HCT116 (cell line): ENCODE data around the gene NF2. TPM values are rescaled to one million over a fixed set of nuclear protein-coding genes. Genes with fewer than 3 reads are reported as not detected.

Experiments
- ATAC-seq: fragments of 200-7000 bp; cut with Tn5 transposase; 2 replicates; pipeline ENCODE4 v1.9.1; 2020; ENCODE audit warnings: mild to moderate bottlenecking, moderate library complexity
- BruUV-seq: library from RNA; stranded (reverse); fragments of 400-500 nt; replicated peaks from 2 replicates; lab custom pipeline; 2021; lab: Mats Ljungman, UMichigan
- CTCF ChIA-PET: fragments of 300-600 bp; sonication (Branson Sonifier 250); formaldehyde crosslinking; loops from one replicate; lab custom pipeline; 2021; ENCODE audit warnings: antibody characterized with exemption; lab: Charles Lee
- POLR2A ChIA-PET: fragments of 300-600, 350-600 bp; sonication (Branson Sonifier 250); formaldehyde crosslinking; loops from one replicate; lab custom pipeline; 2021; ENCODE audit warnings: antibody characterized with exemption; lab: Charles Lee
- RAD21 ChIA-PET, 2 experiments: fragments of 300-600 bp; sonication (Branson Sonifier 250); formaldehyde crosslinking; loops; one replicate each; lab custom pipeline; 2023; ENCODE audit warnings: low total read pairs in 2 of 2; ENCODE audit not compliant: uncharacterized antibody in 2 of 2, unreplicated experiment in 2 of 2, low non-redundant PET in 1 of 2; lab: Charles Lee
- DNase-seq: peaks from one replicate; pipeline ENCODE4 v3.0.0-alpha.2; 2010; ENCODE audit warnings: low read depth, low spot score
- H2AFZ ChIP-seq: fragments of 200-600 bp; shearing (Covaris generic), sonication (generic); 2 replicates; pipeline ENCODE4 v1.6.1; 2017; ENCODE audit warnings: low read depth, mixed run types, mixed read lengths, antibody characterized with exemption, low read length; ENCODE audit not compliant: poor library complexity, severe bottlenecking
- H3K27ac ChIP-seq: 2 replicates; pipeline ENCODE4 v1.5.1; 2012; ENCODE audit warnings: low read depth, low read length
- H3K27me3 ChIP-seq: fragments of 200-600 bp; sonication (generic); 2 replicates; pipeline ENCODE4 v1.6.1; 2016; ENCODE audit warnings: mixed run types, low read length, mixed read lengths; ENCODE audit not compliant: insufficient read depth
- H3K36me3 ChIP-seq, 2 experiments: fragments of 200-500 bp in 1 of 2; fragments of 200-600 bp in 1 of 2; sonication (Bioruptor generic) in 1 of 2; sonication (generic) in 1 of 2; 2 replicates each; pipeline versions ENCODE4 v1.5.1 to v1.6.1; 2014 to 2016; ENCODE audit warnings: low read length in 2 of 2, inconsistent platforms in 1 of 2, mixed read lengths in 1 of 2, mixed run types in 1 of 2; ENCODE audit not compliant: insufficient read depth in 2 of 2, control insufficient read depth in 1 of 2
- H3K4me1 ChIP-seq, 2 experiments: fragments of 200-600 bp in 1 of 2; sonication (generic) in 1 of 2; 2 replicates each; pipeline versions ENCODE4 v1.5.1 to v1.6.1; 2012 to 2017; ENCODE audit warnings: low read length in 2 of 2, inconsistent platforms in 1 of 2, mild to moderate bottlenecking in 1 of 2, mixed read lengths in 1 of 2, mixed run types in 1 of 2, moderate library complexity in 1 of 2; ENCODE audit not compliant: insufficient read depth in 2 of 2, control insufficient read depth in 1 of 2
- H3K4me2 ChIP-seq: fragments of 200-600 bp; sonication (generic); 2 replicates; pipeline ENCODE4 v1.6.1; 2017; ENCODE audit warnings: mixed run types, low read length, mixed read lengths
- H3K4me3 ChIP-seq, 2 experiments: fragments of 200-600 bp in 1 of 2; sonication (generic) in 1 of 2; replicated peaks in 1 of 2; 2 replicates each; pipeline ENCODE4 v1.5.1; 2011 to 2016; ENCODE audit warnings: low read length in 2 of 2, control low read depth in 1 of 2, low read depth in 1 of 2, mild to moderate bottlenecking in 1 of 2, mixed read lengths in 1 of 2, mixed run types in 1 of 2
- H3K79me2 ChIP-seq: fragments of 200-600 bp; sonication (generic); 2 replicates; pipeline ENCODE4 v1.6.1; 2017; ENCODE audit warnings: mild to moderate bottlenecking, mixed run types, low read length, moderate library complexity, mixed read lengths; ENCODE audit not compliant: insufficient read depth
- H3K9ac ChIP-seq: fragments of 200-600 bp; sonication (generic); 2 replicates; pipeline ENCODE4 v1.6.1; 2016; ENCODE audit warnings: low read length, mixed read lengths
- H3K9me2 ChIP-seq: fragments of 200-600 bp; sonication (generic), shearing (Covaris generic); 2 replicates; pipeline ENCODE4 v1.6.1; 2017; ENCODE audit warnings: mixed run types, mild to moderate bottlenecking, moderate library complexity; ENCODE audit not compliant: insufficient read depth
- H3K9me3 ChIP-seq, 2 experiments: fragments of 200-500 bp in 1 of 2; fragments of 200-600 bp in 1 of 2; sonication (Bioruptor generic) in 1 of 2; sonication (generic) in 1 of 2; 2 replicates each; pipeline ENCODE4 v1.6.1; 2014 to 2017; ENCODE audit warnings: low read length in 2 of 2, mixed read lengths in 2 of 2, inconsistent platforms in 1 of 2, low read depth in 1 of 2, mild to moderate bottlenecking in 1 of 2, mixed run types in 1 of 2, moderate library complexity in 1 of 2; ENCODE audit not compliant: control insufficient read depth in 1 of 2, insufficient read depth in 1 of 2
- H4K20me1 ChIP-seq: fragments of 200-600 bp; sonication (generic), shearing (Covaris generic); 2 replicates; pipeline ENCODE4 v1.6.1; 2017; ENCODE audit warnings: mixed run types, mild to moderate bottlenecking, moderate library complexity; ENCODE audit not compliant: insufficient read depth
- CEBPB ChIP-seq: IDR thresholded peaks from 2 replicates; pipeline ENCODE4 v1.6.1; 2012; ENCODE audit warnings: low read depth
- EZH2phosphoT487 ChIP-seq: fragments of 200-600 bp; IDR thresholded peaks from 2 replicates; pipeline ENCODE4 v1.6.1; 2018; ENCODE audit warnings: antibody characterized with exemption, borderline replicate concordance
- FOSL1 ChIP-seq: IDR thresholded peaks from 2 replicates; pipeline ENCODE4 v1.6.1; 2012; ENCODE audit warnings: low read depth
- POLR2AphosphoS5 ChIP-seq: IDR thresholded peaks from 2 replicates; pipeline ENCODE4 v1.6.1; 2011; ENCODE audit warnings: mild to moderate bottlenecking, low read depth, low read length, moderate library complexity
- SP1 ChIP-seq: IDR thresholded peaks from 2 replicates; pipeline ENCODE4 v1.6.1; 2012; ENCODE audit warnings: low read depth
- SRF ChIP-seq: IDR thresholded peaks from 2 replicates; pipeline ENCODE4 v1.6.1; 2012; ENCODE audit warnings: low read depth
- ZFX ChIP-seq: fragments of 450-650 bp; IDR thresholded peaks from 2 replicates; pipeline ENCODE4 v1.6.1; 2017
- intact Hi-C: fragments of 100-400 bp; cut with micrococcal nuclease; formaldehyde crosslinking; loops from 2 replicates; pipeline ENCODE4 v1.10.0; 2022
- total RNA-seq: library from RNA; stranded (reverse); gene quantifications from one replicate; pipeline ENCODE4 v1.2.1, GENCODE V29; 2021; ENCODE audit not compliant: unreplicated experiment
- TF ChIP-seq, protein P1 (sequence below), 3 experiments: fragments of 200-600 bp in 1 of 3; sonication (generic) in 1 of 3; IDR thresholded peaks in 2 of 3; conservative IDR thresholded peaks in 1 of 3; 2 replicates each; pipeline ENCODE4 v1.5.1; 2012 to 2017; ENCODE audit warnings: low read depth in 2 of 3, low read length in 2 of 3, antibody characterized with exemption in 1 of 3, borderline replicate concordance in 1 of 3, control low read depth in 1 of 3, mild to moderate bottlenecking in 1 of 3, mixed read lengths in 1 of 3, mixed run types in 1 of 3, moderate library complexity in 1 of 3; ENCODE audit not compliant: insufficient read depth in 1 of 3
- TF ChIP-seq, protein P2 (sequence below): IDR thresholded peaks from 2 replicates; pipeline ENCODE4 v1.6.1; 2011; ENCODE audit warnings: mild to moderate bottlenecking, low read length, moderate library complexity; ENCODE audit not compliant: insufficient replicate concordance; ENCODE audit errors: extremely low read depth

The NF2 gene
- total RNA-seq, 1 experiment from 2014 or later = 70.2 TPM

DNA sequence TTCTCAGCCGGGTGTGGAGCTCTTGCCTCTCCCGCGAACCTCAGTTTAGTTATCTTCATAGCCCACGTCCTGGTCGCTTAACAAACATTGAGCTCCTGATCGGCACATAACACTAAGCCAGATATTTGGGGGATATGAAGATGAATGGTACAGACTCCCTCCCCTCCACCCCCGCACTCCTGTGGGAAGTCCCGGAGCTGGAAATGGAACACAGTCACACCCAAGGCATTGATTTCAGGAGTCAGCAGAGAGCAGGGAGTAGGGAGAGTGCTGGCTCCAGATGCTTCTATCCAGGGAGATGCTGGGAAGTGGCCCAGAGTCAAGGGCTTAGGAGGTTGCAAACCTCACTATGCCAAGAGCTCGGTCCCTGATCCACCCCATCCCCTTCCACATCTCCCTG is 90.2 kb downstream of the NF2 start:
- ChIA-PET POLR2A (no interaction called here), CTCF (interaction anchor here (1.0 kb wide), 1 partner anchor 395 kb away, joined by 3 read pairs; no protein-coding TSS in a partner anchor)
- intact Hi-C loops = no loop called here

More for the DNA sequence above, 90.2 kb downstream of the NF2 start:
- ATAC-seq (no peak), DNase-seq (no peak)
- Histone ChIP-seq H3K4me3 (no peak overlapping the region), H3K36me3 (no peaks in the 10 kb centered on the region), H3K27ac (no peak overlapping the region), H3K4me1 (no peaks in the 10 kb centered on the region), H2AFZ (no peak overlapping the region), H3K9me2 (no peaks in the 10 kb centered on the region), H3K4me2 (no peak overlapping the region), H3K9ac (no peak overlapping the region), H3K79me2 (no peaks in the 10 kb centered on the region; the same call in 1 of the 2 replicates), H4K20me1 (no peaks in the 10 kb centered on the region), H3K27me3 (no peaks in the 10 kb centered on the region), H3K9me3 (no peaks in the 10 kb centered on the region)
- BruUV-seq = no TSS peak
- RAD21 ChIA-PET = no interaction called here
- TF ChIP-seq EZH2phosphoT487 = no peak
- TF ChIP-seq, protein P1, sequence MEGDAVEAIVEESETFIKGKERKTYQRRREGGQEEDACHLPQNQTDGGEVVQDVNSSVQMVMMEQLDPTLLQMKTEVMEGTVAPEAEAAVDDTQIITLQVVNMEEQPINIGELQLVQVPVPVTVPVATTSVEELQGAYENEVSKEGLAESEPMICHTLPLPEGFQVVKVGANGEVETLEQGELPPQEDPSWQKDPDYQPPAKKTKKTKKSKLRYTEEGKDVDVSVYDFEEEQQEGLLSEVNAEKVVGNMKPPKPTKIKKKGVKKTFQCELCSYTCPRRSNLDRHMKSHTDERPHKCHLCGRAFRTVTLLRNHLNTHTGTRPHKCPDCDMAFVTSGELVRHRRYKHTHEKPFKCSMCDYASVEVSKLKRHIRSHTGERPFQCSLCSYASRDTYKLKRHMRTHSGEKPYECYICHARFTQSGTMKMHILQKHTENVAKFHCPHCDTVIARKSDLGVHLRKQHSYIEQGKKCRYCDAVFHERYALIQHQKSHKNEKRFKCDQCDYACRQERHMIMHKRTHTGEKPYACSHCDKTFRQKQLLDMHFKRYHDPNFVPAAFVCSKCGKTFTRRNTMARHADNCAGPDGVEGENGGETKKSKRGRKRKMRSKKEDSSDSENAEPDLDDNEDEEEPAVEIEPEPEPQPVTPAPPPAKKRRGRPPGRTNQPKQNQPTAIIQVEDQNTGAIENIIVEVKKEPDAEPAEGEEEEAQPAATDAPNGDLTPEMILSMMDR (IDR thresholded peaks at IDR 0.05 in 2 of 3, conservative IDR thresholded peaks at IDR 0.05 in 1 of 3; ENCODE audit: borderline replicate concordance in 1 of 3, insufficient read depth in 1 of 3, low read depth in 2 of 3, low read length in 2 of 3) = no peak
- TF ChIP-seq POLR2AphosphoS5 = no peak
- TF ChIP-seq, protein P2, sequence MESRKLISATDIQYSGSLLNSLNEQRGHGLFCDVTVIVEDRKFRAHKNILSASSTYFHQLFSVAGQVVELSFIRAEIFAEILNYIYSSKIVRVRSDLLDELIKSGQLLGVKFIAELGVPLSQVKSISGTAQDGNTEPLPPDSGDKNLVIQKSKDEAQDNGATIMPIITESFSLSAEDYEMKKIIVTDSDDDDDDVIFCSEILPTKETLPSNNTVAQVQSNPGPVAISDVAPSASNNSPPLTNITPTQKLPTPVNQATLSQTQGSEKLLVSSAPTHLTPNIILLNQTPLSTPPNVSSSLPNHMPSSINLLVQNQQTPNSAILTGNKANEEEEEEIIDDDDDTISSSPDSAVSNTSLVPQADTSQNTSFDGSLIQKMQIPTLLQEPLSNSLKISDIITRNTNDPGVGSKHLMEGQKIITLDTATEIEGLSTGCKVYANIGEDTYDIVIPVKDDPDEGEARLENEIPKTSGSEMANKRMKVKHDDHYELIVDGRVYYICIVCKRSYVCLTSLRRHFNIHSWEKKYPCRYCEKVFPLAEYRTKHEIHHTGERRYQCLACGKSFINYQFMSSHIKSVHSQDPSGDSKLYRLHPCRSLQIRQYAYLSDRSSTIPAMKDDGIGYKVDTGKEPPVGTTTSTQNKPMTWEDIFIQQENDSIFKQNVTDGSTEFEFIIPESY = no peak
- TF ChIP-seq SP1 = no peak
- no peak for TF ChIP-seq ZFX
- no peak for TF ChIP-seq CEBPB
- TF ChIP-seq SRF = no peak
- TF ChIP-seq FOSL1 = no peak
